GM12878 (cell line): ENCODE results near the gene PRR5L. TPM values are rescaled to one million over a fixed set of nuclear protein-coding genes. Genes with fewer than 3 reads are reported as not detected.

ENCODE experiments used
- ATAC-seq: fragments of 200-7000 bp; cut with Tn5 transposase; 3 replicates; pipeline ENCODE4 v1.9.1; 2020; ENCODE audit warnings: mild to moderate bottlenecking, moderate library complexity
- BruUV-seq: library from RNA; stranded (reverse); fragments of 400-500 nt; replicated peaks from 2 replicates; lab custom pipeline; 2021; lab: Mats Ljungman, UMichigan
- CTCF ChIA-PET: fragments of 300-600 bp; sonication (Branson Sonifier 250); formaldehyde crosslinking; extraction: SDS; loops from one replicate; lab custom pipeline; 2021; ENCODE audit warnings: inconsistent platforms; lab: Yijun Ruan, JAX
- POLR2A ChIA-PET: fragments of 350-600 bp; formaldehyde crosslinking; extraction: SDS; loops from one replicate; lab custom pipeline; 2021; ENCODE audit warnings: inconsistent platforms; lab: Charles Lee
- RAD21 ChIA-PET: fragments of 300-600 bp; sonication (Branson Sonifier 250); formaldehyde crosslinking; loops from one replicate; lab custom pipeline; 2023; ENCODE audit warnings: antibody characterized with exemption; ENCODE audit not compliant: unreplicated experiment; lab: Charles Lee
- SMC1A ChIA-PET: fragments of 300-600 bp; sonication (Branson Sonifier 250); formaldehyde crosslinking; loops from one replicate; lab custom pipeline; 2023; ENCODE audit not compliant: unreplicated experiment, uncharacterized antibody; lab: Charles Lee
- DNase-seq: peaks from one replicate; pipeline ENCODE4 v3.0.0-alpha.2; 2011; ENCODE audit warnings: low read depth, low spot score
- FAIRE-seq: peaks from 3 replicates; lab custom pipeline; 2011; peaks lifted over from hg19 to GRCh38; lab: Jason Lieb, UNC
- H2AFZ ChIP-seq: 2 replicates; pipeline ENCODE4 v1.6.0; 2011; ENCODE audit warnings: low read depth, low read length, control low read depth; ENCODE audit not compliant: control insufficient read depth
- H3K27ac ChIP-seq: 2 replicates; pipeline ENCODE4 v1.5.1; 2011; ENCODE audit warnings: control low read depth; ENCODE audit not compliant: control insufficient read depth, insufficient read depth
- H3K27me3 ChIP-seq, 2 experiments: replicated peaks in 1 of 2; 2 replicates each; pipeline versions ENCODE4 v1.6.0 to v1.6.1; 2011; ENCODE audit warnings: low read length in 1 of 2; ENCODE audit not compliant: control insufficient read depth in 2 of 2, insufficient read depth in 2 of 2
- H3K36me3 ChIP-seq, 2 experiments: 2 replicates each; pipeline ENCODE4 v1.5.1; 2011; ENCODE audit warnings: low read length in 1 of 2; ENCODE audit not compliant: control insufficient read depth in 2 of 2, insufficient read depth in 2 of 2
- H3K4me1 ChIP-seq: 2 replicates; pipeline ENCODE4 v1.6.1; 2011; ENCODE audit warnings: mild to moderate bottlenecking, low read length, moderate library complexity, mixed read lengths; ENCODE audit not compliant: control insufficient read depth, insufficient read depth
- H3K4me2 ChIP-seq: 2 replicates; pipeline ENCODE4 v1.6.0; 2011; ENCODE audit warnings: control low read depth; ENCODE audit not compliant: control insufficient read depth, insufficient read depth
- H3K4me3 ChIP-seq: fragments of 200-600 bp; sonication (generic); 2 replicates; pipeline ENCODE4 v1.5.1; 2016
- H3K79me2 ChIP-seq: 2 replicates; pipeline ENCODE4 v1.6.0; 2011; ENCODE audit warnings: low read length; ENCODE audit not compliant: control insufficient read depth, insufficient read depth
- H3K9ac ChIP-seq: 2 replicates; pipeline ENCODE4 v1.8.0; 2011; ENCODE audit warnings: low read length, control low read depth, mixed read lengths; ENCODE audit not compliant: control insufficient read depth, insufficient read depth
- H3K9me3 ChIP-seq: replicated peaks from 3 replicates; pipeline ENCODE4 v1.5.1; 2011; ENCODE audit warnings: mild to moderate bottlenecking, low read length; ENCODE audit not compliant: control insufficient read depth, insufficient read depth
- H4K20me1 ChIP-seq: 2 replicates; pipeline ENCODE4 v1.6.0; 2011; ENCODE audit not compliant: control insufficient read depth, insufficient read depth
- NFXL1 ChIP-seq: fragments of 450-650 bp; IDR thresholded peaks from 2 replicates; pipeline ENCODE4 v1.6.1; 2017; ENCODE audit warnings: antibody characterized with exemption, mild to moderate bottlenecking, borderline replicate concordance
- SPI1 ChIP-seq: IDR thresholded peaks from 2 replicates; pipeline ENCODE4 v1.6.1; 2011; ENCODE audit warnings: low read depth, mild to moderate bottlenecking, low read length, moderate library complexity, borderline replicate concordance; ENCODE audit not compliant: insufficient read depth
- ZNF274 ChIP-seq: IDR thresholded peaks from one replicate; pipeline ENCODE4 v1.8.0; 2011; ENCODE audit not compliant: insufficient read length, insufficient read depth
- ZNF622 ChIP-seq: fragments of 450-650 bp; IDR thresholded peaks from 2 replicates; pipeline ENCODE4 v1.6.1; 2017; ENCODE audit warnings: mild to moderate bottlenecking, inconsistent platforms
- WGBS: methylation state at CpG from one replicate; pipeline ENCODE4 v1.1.6; 2016; ENCODE audit warnings: low lambda C conversion rate; ENCODE audit not compliant: insufficient replicate concordance, insufficient coverage; ENCODE audit errors: missing lambda C conversion rate; 5-methylcytosine and 5-hydroxymethylcytosine counted together
- in situ Hi-C: fragments of 300-500 bp; cut with MboI; formaldehyde crosslinking; loops from 9 replicates; pipeline ENCODE4 v1.14.3; 2018; ENCODE audit warnings: mixed read lengths
- intact Hi-C: fragments of 100-400 bp; cut with micrococcal nuclease; formaldehyde crosslinking; loops from one replicate; pipeline ENCODE4 v1.14.2; 2022; ENCODE audit not compliant: unreplicated experiment
- polyA plus RNA-seq, 11 experiments: library from polyadenylated mRNA; depleted of rRNA in 4 of 11; unstranded in 6 of 11; stranded (reverse) in 5 of 11; fragments of >200 nt; fragmentation: Nextera tagmentation in 4 of 11; fragmentation: Illumina TruSeq in 1 of 11; extraction: Ambion mirVana in 4 of 11; extraction: Trizol in 1 of 11; gene quantifications; 1 replicate in 1 of 11; 2 replicates in 10 of 11; pipeline versions ENCODE4 v1.2.1 to v1.2.3, GENCODE V29; 2011 to 2016; ENCODE audit warnings: inconsistent platforms in 2 of 11, missing spikeins in 2 of 11, low read depth in 1 of 11
- total RNA-seq, 4 experiments: library from RNA; depleted of rRNA in 3 of 4; stranded (reverse); fragments of >200 nt in 3 of 4; fragmentation: Illumina TruSeq in 1 of 4; extraction: Trizol in 1 of 4; gene quantifications; 2 replicates each; pipeline versions ENCODE4 v1.2.1 to v1.2.3, GENCODE V29; 2013 to 2021
- TF ChIP-seq, protein P1 (sequence below): fragments of 450-650 bp; IDR thresholded peaks from 2 replicates; pipeline ENCODE4 v1.6.1; 2018; ENCODE audit warnings: mild to moderate bottlenecking, low read depth, moderate library complexity; ENCODE audit not compliant: partially characterized antibody

Gene PRR5L
- total and polyA plus RNA-seq, 10 of the 15 experiments (the other 5 are each of a cell fraction or from before 2014, with no cell fraction given): 0.11 to 4.2 (median 0.67) TPM; not detected in 1

DNA sequence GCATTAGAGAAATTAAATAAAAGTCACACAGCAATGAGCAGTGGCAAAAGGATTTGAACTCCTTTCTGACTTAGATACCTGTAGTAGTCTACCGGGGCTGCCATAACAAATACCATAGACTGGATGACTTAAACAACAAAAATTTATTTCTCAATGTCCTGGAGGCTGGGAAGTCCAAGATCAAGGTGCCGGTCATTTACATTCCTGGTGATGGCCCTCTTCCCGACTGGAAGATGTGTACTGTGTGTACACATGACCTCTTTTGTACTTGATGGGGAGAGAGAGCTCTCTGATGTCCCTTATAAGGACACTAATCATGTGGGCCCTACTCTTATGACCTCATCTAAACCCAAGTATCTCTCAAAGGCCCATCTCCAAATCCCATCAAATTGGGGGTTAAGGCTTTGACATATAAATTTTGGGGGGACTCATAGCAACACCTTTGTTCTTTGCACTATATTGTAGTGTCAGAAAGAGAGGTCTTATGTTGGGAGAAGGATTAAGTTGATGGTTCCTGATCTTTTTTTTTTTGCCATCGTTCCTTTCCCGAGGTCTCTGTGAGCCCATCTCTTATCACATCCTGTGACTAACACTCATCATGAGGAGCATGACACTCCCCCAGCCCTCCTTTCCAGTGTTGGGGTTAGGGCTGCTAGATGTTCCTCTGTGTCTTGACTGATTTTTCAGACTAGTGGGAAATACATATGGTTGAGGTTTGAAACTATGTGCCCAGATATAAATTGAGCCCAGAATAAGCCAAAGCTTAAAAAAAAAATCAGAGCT is 109.7 kb downstream of the PRR5L start:
- ChIA-PET POLR2A (no interaction called here), SMC1A (no interaction called here), CTCF (no interaction called here), RAD21 (no interaction called here)
- no peaks in the 10 kb centered on the region for H3K36me3 ChIP-seq
- intact Hi-C loops (no loop called here), in situ Hi-C loops (no loop called here)
- no peaks in the 10 kb centered on the region for H3K79me2 ChIP-seq
- no peak for FAIRE-seq
- no peak for DNase-seq
- WGBS: 41% methylated on average over 5 of the region's 5 CpGs
- H3K9me3 ChIP-seq: no peaks in the 10 kb centered on the region; the same call in 2 of the 3 replicates
- H3K4me1 ChIP-seq: peaks cover 19% of the 10 kb centered on the region
- no peaks in the 10 kb centered on the region for H4K20me1 ChIP-seq
- no peak overlapping the region for H2AFZ ChIP-seq
- H3K27me3 ChIP-seq: no peaks in the 10 kb centered on the region
- no peak overlapping the region for H3K4me3 ChIP-seq
- no TSS peak for BruUV-seq
- ATAC-seq: no peak
- no peak overlapping the region for H3K4me2 ChIP-seq
- H3K27ac ChIP-seq: no peak overlapping the region
- TF ChIP-seq ZNF622 (no peak), ZNF274 (no peak)
- TF ChIP-seq, protein P1, sequence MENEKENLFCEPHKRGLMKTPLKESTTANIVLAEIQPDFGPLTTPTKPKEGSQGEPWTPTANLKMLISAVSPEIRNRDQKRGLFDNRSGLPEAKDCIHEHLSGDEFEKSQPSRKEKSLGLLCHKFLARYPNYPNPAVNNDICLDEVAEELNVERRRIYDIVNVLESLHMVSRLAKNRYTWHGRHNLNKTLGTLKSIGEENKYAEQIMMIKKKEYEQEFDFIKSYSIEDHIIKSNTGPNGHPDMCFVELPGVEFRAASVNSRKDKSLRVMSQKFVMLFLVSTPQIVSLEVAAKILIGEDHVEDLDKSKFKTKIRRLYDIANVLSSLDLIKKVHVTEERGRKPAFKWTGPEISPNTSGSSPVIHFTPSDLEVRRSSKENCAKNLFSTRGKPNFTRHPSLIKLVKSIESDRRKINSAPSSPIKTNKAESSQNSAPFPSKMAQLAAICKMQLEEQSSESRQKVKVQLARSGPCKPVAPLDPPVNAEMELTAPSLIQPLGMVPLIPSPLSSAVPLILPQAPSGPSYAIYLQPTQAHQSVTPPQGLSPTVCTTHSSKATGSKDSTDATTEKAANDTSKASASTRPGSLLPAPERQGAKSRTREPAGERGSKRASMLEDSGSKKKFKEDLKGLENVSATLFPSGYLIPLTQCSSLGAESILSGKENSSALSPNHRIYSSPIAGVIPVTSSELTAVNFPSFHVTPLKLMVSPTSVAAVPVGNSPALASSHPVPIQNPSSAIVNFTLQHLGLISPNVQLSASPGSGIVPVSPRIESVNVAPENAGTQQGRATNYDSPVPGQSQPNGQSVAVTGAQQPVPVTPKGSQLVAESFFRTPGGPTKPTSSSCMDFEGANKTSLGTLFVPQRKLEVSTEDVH: no peak
- no peak overlapping the region for H3K9ac ChIP-seq

DNA sequence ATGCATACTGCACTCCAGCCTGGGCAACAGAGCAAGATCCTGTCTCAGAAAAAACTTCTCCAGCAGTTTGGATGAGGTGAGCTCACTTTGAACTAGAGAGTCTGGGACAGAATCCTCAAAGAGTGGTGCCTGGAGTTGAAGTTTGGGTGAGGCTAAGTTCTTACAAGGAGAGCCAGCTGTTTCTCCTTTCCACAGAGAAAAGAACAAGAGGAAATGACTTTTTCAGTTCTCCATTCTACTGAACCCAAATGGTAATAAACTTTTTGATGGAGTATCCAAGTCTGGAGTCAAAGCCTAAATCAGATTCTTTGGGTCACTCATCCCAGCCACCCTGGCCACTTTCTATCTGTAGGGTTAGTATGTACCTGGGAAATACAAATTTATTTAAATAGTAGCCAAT is 111.3 kb downstream of the PRR5L start:
- intact Hi-C loops (no loop called here), in situ Hi-C loops (no loop called here)
- no peak overlapping the region for H3K9ac ChIP-seq
- H3K27ac ChIP-seq: no peak overlapping the region
- no peak overlapping the region for H3K4me3 ChIP-seq
- peaks cover 24% of the 10 kb centered on the region for H3K4me1 ChIP-seq
- ChIA-PET SMC1A (no interaction called here), POLR2A (interaction anchor here (0.7 kb wide), 1 partner anchor 16 kb away, joined by 3 read pairs; no protein-coding TSS in a partner anchor), RAD21 (no interaction called here), CTCF (interaction anchor here (1.1 kb wide), 1 partner anchor 12 kb away, joined by 3 read pairs; no protein-coding TSS in a partner anchor)
- no peaks in the 10 kb centered on the region for H3K79me2 ChIP-seq
- no peak overlapping the region for H2AFZ ChIP-seq
- no peaks in the 10 kb centered on the region for H3K36me3 ChIP-seq
- H4K20me1 ChIP-seq: no peaks in the 10 kb centered on the region
- no peaks in the 10 kb centered on the region for H3K27me3 ChIP-seq
- H3K4me2 ChIP-seq: no peak overlapping the region
- TF ChIP-seq SPI1: peak; percentile 67
- no peak for TF ChIP-seq NFXL1
- FAIRE-seq (no peak), DNase-seq (no peak), ATAC-seq (no peak)
- BruUV-seq: no TSS peak
- H3K9me3 ChIP-seq: no peaks in the 10 kb centered on the region; the same call in 2 of the 3 replicates
